Measurements from ENCODE around the gene MFF. TPM values are rescaled to one million over a fixed set of nuclear protein-coding genes. Genes with fewer than 3 reads are reported as not detected.
A peak's percentile ranks its signal among the peaks of the same experiment; 100 is the strongest.

Gene MFF
- total RNA-seq, 1 experiment from 2014 or later: 68.2 TPM

DNA sequence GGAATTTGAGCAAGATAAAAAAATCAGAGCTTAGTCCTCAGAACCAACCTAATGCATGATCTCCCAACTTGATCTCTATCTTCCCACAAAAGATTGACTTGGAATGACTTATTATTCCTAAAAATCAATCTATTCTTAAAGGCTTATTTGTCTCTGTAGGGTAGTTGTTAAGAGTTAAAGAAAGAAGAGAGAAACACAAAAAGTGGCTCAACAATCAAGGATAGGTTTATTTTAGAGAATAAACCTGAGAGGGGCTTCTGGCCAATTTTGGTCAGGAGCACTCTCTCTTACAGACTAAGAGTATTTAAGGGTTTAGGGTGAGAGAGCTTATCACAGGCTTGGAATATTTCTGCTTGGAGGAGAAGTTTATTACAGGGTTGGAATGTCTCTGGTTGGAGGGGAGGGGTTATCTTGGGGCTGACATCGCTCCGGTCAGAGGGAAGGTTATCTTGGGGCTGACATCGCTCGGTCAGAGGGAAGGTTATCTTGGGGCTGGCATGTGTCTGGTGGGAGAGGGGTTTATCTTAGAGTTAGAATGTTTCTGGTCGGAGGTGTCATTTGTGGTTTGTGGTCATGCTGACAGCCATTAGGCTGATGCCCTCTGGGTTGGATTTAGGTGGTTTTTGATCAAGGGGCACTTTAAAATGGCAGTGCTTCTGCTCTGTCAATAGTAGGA lies 2.4 kb upstream of the MFF start:
- DNase-seq (ENCODE audit: low read depth, low spot score) (no peak), ATAC-seq (no peak)
- CTCF ChIA-PET: no interaction called here
- Histone ChIP-seq H3K9ac (ENCODE audit: low read length) (no peak overlapping the region), H3K9me3 (ENCODE audit: control insufficient read depth in 1 of 2, insufficient read depth in 1 of 2, low read depth in 1 of 2, low read length in 2 of 2) (no peaks in the 10 kb centered on the region), H2AFZ (ENCODE audit: low read depth, low read length, poor library complexity, severe bottlenecking) (no peak overlapping the region), H3K27ac (ENCODE audit: low read depth, low read length) (no peak overlapping the region), H3K79me2 (ENCODE audit: insufficient read depth, low read length) (peaks cover 26% of the 10 kb centered on the region), H3K4me1 (ENCODE audit: control insufficient read depth in 1 of 2, insufficient read depth in 2 of 2, low read length in 2 of 2) (peaks cover 5 to 24% of the 10 kb centered on the region in 2 experiments; a peak in 3 of 4 replicates), H3K4me2 (ENCODE audit: low read length) (no peak overlapping the region), H3K36me3 (ENCODE audit: control insufficient read depth in 1 of 2, insufficient read depth in 2 of 2, low read length in 2 of 2) (no peaks in the 10 kb centered on the region), H3K27me3 (ENCODE audit: insufficient read depth, low read length) (no peaks in the 10 kb centered on the region), H3K4me3 (replicated peaks in 1 of 2; ENCODE audit: low read depth in 1 of 2, low read length in 2 of 2) (no peak overlapping the region), H3K9me2 (ENCODE audit: insufficient read depth) (no peaks in the 10 kb centered on the region), H4K20me1 (ENCODE audit: insufficient read depth) (no peaks in the 10 kb centered on the region)
- RAD21 ChIA-PET (ENCODE audit: low non-redundant PET in 1 of 2, low total read pairs in 2 of 2, uncharacterized antibody in 2 of 2, unreplicated experiment in 2 of 2): no interaction called here
- intact Hi-C loops (cut with micrococcal nuclease): no loop called here
- TF ChIP-seq SIN3A (IDR thresholded peaks at IDR 0.05; ENCODE audit: low read depth) (no peak), TCF7L2 (IDR thresholded peaks at IDR 0.05; ENCODE audit: borderline replicate concordance, extremely low read depth, insufficient read depth, insufficient read length) (no peak)
- POLR2A ChIA-PET: no interaction called here
- no TSS peak for BruUV-seq (replicated peaks)

- TF ChIP-seq, protein P1, sequence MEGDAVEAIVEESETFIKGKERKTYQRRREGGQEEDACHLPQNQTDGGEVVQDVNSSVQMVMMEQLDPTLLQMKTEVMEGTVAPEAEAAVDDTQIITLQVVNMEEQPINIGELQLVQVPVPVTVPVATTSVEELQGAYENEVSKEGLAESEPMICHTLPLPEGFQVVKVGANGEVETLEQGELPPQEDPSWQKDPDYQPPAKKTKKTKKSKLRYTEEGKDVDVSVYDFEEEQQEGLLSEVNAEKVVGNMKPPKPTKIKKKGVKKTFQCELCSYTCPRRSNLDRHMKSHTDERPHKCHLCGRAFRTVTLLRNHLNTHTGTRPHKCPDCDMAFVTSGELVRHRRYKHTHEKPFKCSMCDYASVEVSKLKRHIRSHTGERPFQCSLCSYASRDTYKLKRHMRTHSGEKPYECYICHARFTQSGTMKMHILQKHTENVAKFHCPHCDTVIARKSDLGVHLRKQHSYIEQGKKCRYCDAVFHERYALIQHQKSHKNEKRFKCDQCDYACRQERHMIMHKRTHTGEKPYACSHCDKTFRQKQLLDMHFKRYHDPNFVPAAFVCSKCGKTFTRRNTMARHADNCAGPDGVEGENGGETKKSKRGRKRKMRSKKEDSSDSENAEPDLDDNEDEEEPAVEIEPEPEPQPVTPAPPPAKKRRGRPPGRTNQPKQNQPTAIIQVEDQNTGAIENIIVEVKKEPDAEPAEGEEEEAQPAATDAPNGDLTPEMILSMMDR (IDR thresholded peaks at IDR 0.05 in 2 of 3, conservative IDR thresholded peaks at IDR 0.05 in 1 of 3; ENCODE audit: borderline replicate concordance in 1 of 3, insufficient read depth in 1 of 3, low read depth in 2 of 3, low read length in 2 of 3): no peak
- TF ChIP-seq YY1 (IDR thresholded peaks at IDR 0.05; ENCODE audit: extremely low read depth, insufficient replicate concordance, low read depth, low read length) (no peak), JUND (IDR thresholded peaks at IDR 0.05) (no peak)
- ChIA-PET POLR2A (no interaction called here), RAD21 (ENCODE audit: low non-redundant PET in 1 of 2, low total read pairs in 2 of 2, uncharacterized antibody in 2 of 2, unreplicated experiment in 2 of 2) (no interaction called here), CTCF (no interaction called here)
- Histone ChIP-seq H3K9ac (ENCODE audit: low read length) (peak overlapping the region; percentile 90), H3K27me3 (ENCODE audit: insufficient read depth, low read length) (no peaks in the 10 kb centered on the region), H2AFZ (ENCODE audit: low read depth, low read length, poor library complexity, severe bottlenecking) (no peak overlapping the region), H3K4me1 (ENCODE audit: control insufficient read depth in 1 of 2, insufficient read depth in 2 of 2, low read length in 2 of 2) (peaks cover 5 to 24% of the 10 kb centered on the region in 2 experiments; a peak in 3 of 4 replicates), H3K9me3 (ENCODE audit: control insufficient read depth in 1 of 2, insufficient read depth in 1 of 2, low read depth in 1 of 2, low read length in 2 of 2) (no peaks in the 10 kb centered on the region), H3K79me2 (ENCODE audit: insufficient read depth, low read length) (peaks cover 38% of the 10 kb centered on the region), H3K9me2 (ENCODE audit: insufficient read depth) (no peaks in the 10 kb centered on the region), H3K4me2 (ENCODE audit: low read length) (peak overlapping the region; percentile 95), H3K4me3 (replicated peaks in 1 of 2; ENCODE audit: low read depth in 1 of 2, low read length in 2 of 2) (peak overlapping the region; percentile 78 to 89), H4K20me1 (ENCODE audit: insufficient read depth) (no peaks in the 10 kb centered on the region), H3K36me3 (ENCODE audit: control insufficient read depth in 1 of 2, insufficient read depth in 2 of 2, low read length in 2 of 2) (no peaks in the 10 kb centered on the region; a peak in 1 of 4 replicates), H3K27ac (ENCODE audit: low read depth, low read length) (no peak overlapping the region)
- DNase-seq (ENCODE audit: low read depth, low spot score): no peak
- intact Hi-C loops (cut with micrococcal nuclease): no loop called here
- no TSS peak for BruUV-seq (replicated peaks)
- ATAC-seq: no peak
Observed at GRCh38 chr2:227323818-227324217, 1.2 kb upstream of the MFF start.

All from HCT116 (cell line).